Mesothelial cell of epicardium (in vitro differentiated cells): Measurements from ENCODE around the gene OR4F15. TPM values are rescaled to one million over a fixed set of nuclear protein-coding genes. Genes with fewer than 3 reads are reported as not detected.
"Not testable (repeated sequence)": the region's sequence is repeated elsewhere in the genome, so short reads cannot be mapped to it uniquely, and the experiment has no call there.

Source experiments
- DNase-seq, 2 experiments: peaks; one replicate each; pipeline ENCODE4 v3.0.0; 2021; ENCODE audit warnings: low spot score in 2 of 2; ENCODE audit not compliant: unreplicated experiment in 2 of 2
- H3K27ac Mint-ChIP-seq: 2 replicates; pipeline ENCODE4 v1.8.0; 2021; ENCODE audit warnings: mixed read lengths
- H3K27me3 Mint-ChIP-seq: 2 replicates; pipeline ENCODE4 v1.8.0; 2021; ENCODE audit warnings: low read depth, mixed read lengths
- H3K36me3 Mint-ChIP-seq: 2 replicates; pipeline ENCODE4 v1.8.0; 2021; ENCODE audit warnings: mixed read lengths
- H3K4me1 Mint-ChIP-seq: 2 replicates; pipeline ENCODE4 v1.8.0; 2021; ENCODE audit warnings: mixed read lengths
- H3K4me3 Mint-ChIP-seq: 2 replicates; pipeline ENCODE4 v1.8.0; 2021; ENCODE audit warnings: mild to moderate bottlenecking, moderate library complexity, mixed read lengths
- H3K9me3 Mint-ChIP-seq: 2 replicates; pipeline ENCODE4 v1.8.0; 2021; ENCODE audit warnings: mixed read lengths
- total RNA-seq: library from RNA; stranded (reverse); gene quantifications from 3 replicates; pipeline ENCODE4 v1.2.1, GENCODE V29; 2021
- TF ChIP-seq, protein P1 (sequence below): fragments of 200-600 bp; sonication (generic); IDR thresholded peaks from one replicate; pipeline ENCODE4 v1.5.0; 2021; ENCODE audit warnings: antibody characterized with exemption; ENCODE audit not compliant: unreplicated experiment

OR4F15 gene
- total RNA-seq, 1 donor from 2014 or later: not detected

DNA sequence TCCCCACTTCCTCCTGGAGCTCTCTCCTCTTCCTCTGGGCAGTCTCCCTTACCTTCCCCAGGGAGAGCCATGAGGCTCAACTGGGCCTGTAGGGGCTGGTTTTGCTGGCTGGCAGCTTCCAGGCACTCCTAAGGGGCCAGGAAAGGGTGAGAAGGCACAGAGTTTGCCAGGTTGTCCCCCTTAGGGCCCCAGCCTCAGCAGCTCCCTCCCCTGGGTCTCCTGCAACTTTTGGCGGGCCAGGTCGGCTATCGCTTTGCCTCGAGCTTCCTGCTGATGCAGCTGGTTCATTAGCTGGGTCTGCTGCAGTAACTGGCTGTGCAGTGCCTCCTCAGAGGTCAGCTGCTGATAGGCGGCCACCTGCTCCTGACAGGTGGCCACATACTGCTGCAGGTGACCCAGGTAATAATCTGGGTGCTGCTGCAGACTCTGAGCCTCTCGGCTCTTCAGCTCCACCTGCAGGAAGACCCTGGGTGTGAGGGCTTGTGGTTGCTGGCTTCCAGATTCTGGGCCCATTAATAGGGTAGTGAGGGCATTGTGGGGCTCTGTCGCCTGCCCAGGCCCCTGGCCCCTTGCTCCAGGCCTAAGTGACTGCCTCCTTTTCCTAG, 38.4 kb upstream of the OR4F15 start:
- Mint-ChIP-seq H3K4me1 (no peaks in the 10 kb centered on the region), H3K27ac (no peak overlapping the region), H3K9me3 (no peaks in the 10 kb centered on the region), H3K4me3 (no peak overlapping the region), H3K27me3 (peaks cover 39% of the 10 kb centered on the region), H3K36me3 (no peaks in the 10 kb centered on the region)
- DNase-seq: no peak
- TF ChIP-seq, protein P1, sequence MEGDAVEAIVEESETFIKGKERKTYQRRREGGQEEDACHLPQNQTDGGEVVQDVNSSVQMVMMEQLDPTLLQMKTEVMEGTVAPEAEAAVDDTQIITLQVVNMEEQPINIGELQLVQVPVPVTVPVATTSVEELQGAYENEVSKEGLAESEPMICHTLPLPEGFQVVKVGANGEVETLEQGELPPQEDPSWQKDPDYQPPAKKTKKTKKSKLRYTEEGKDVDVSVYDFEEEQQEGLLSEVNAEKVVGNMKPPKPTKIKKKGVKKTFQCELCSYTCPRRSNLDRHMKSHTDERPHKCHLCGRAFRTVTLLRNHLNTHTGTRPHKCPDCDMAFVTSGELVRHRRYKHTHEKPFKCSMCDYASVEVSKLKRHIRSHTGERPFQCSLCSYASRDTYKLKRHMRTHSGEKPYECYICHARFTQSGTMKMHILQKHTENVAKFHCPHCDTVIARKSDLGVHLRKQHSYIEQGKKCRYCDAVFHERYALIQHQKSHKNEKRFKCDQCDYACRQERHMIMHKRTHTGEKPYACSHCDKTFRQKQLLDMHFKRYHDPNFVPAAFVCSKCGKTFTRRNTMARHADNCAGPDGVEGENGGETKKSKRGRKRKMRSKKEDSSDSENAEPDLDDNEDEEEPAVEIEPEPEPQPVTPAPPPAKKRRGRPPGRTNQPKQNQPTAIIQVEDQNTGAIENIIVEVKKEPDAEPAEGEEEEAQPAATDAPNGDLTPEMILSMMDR: no peak

DNA sequence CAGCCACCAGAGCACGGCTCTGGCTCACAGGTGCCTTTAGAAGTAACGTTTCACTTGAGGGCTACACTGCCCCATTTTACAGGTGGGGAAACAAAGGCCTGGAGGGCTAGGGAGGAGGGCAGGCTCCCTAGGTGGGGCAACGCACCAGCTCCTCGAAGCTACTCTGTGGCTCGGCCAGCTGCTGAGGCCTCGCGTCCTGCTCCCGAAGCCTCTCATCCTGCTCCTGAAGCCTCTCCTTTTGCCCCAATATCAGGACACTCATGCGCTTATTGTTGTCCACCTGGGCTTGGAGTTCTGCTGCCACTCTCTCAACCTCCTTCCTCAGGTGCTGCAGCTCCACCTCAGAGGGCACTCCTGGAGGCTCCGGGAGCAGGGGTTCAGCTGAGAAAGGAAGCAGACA, 36.9 kb upstream of the OR4F15 start:
- TF ChIP-seq, protein P1: no peak
- Mint-ChIP-seq H3K4me1 (no peaks in the 10 kb centered on the region), H3K4me3 (no peak overlapping the region), H3K9me3 (no peaks in the 10 kb centered on the region), H3K36me3 (no peaks in the 10 kb centered on the region), H3K27ac (no peak overlapping the region), H3K27me3 (peaks cover 52% of the 10 kb centered on the region)
- no peak for DNase-seq

DNA sequence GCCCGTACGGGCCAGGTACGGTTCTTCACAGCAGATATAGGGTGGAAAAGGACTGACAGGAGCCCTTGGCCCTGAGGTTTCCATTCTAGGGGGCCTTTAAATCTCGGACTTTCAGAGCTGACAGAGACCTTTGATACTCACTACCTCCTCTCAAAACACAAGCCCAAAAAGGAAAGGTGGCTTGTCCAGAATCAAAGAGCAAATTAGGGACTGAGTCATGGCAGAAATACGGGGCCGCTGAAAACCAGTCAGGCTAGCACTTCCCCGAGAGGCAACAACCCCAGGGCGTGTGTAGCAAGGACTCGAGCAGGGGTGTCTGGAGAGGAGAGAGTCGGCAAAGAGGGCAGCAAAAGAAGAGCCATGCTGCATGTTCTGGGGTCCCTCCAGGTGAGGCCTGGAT, 33.4 kb upstream of the OR4F15 start:
- peaks cover 50% of the 10 kb centered on the region for H3K27me3 Mint-ChIP-seq
- H3K36me3 Mint-ChIP-seq, DNase-seq, H3K9me3 Mint-ChIP-seq, H3K27ac Mint-ChIP-seq, H3K4me3 Mint-ChIP-seq, H3K4me1 Mint-ChIP-seq: not testable (repeated sequence)

DNA sequence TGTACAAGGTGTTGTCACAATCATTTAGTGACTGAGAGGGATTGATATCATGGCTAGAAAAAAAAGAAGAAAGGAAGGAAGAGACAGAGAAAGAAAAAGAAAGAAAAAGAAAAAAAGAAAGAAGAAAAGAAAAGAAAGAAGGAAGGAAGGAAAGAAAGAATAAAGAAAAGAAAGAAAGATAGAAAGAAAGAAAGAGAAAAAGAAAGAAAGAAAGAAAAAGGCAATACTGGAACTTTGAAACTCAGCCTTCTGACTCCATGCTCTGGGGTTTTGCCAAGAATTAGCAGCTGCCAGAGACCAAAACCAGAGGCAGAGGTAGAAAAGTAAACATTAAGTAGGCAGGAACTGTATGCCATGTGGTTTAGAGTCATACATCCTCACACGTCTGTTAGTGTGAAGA, 31.8 kb upstream of the OR4F15 start:
- H3K9me3 Mint-ChIP-seq, H3K4me3 Mint-ChIP-seq, DNase-seq, H3K4me1 Mint-ChIP-seq, H3K36me3 Mint-ChIP-seq, H3K27ac Mint-ChIP-seq: not testable (repeated sequence)
- H3K27me3 Mint-ChIP-seq: peaks cover 59% of the 10 kb centered on the region

DNA sequence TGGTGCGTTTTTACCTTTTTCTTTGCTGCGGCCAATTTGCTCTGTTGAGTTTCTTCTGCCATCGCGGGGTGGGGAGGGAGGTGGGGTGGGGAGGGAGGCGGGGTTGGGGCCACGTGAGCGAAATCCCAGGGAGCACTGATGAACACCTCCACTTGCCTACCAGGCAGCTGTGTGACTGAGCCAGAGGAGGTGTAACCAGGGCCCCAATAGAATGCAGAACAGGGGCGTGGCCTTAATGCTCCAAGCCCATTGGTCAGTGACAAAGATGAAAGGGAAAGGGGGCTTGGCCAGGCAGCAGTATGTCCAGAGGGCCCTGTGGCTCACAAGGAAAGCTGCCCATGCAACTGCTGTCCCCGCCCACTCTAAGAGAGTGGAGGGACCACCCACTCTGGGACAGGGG, 30.1 kb upstream of the OR4F15 start:
- H3K4me3 Mint-ChIP-seq: no peak overlapping the region

DNA sequence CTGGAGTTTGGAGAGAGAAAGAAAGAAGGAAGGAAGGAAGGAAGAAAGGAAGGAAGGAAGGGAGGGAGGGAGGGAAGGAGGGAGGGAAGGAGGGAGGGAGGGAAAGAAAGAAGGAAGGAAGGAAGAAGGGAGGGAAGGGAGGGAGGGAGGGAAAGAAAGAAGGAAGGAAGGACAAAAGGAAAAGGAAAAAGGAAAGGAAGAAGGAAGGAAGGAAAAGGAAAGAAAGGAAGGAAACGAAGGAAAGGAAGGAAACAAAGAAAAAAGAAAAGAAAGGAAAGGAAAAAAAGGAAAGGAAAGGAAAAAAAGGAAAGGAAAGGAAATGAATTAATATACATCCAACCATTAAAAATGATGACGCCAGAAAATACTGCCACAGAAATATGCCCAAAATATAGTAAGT, 27.4 kb upstream of the OR4F15 start:
- Mint-ChIP-seq H3K4me3 (no peak overlapping the region), H3K9me3 (no peaks in the 10 kb centered on the region), H3K27me3 (peaks cover 23% of the 10 kb centered on the region), H3K4me1 (no peaks in the 10 kb centered on the region), H3K27ac (no peak overlapping the region), H3K36me3 (no peaks in the 10 kb centered on the region)
- TF ChIP-seq, protein P1: no peak
- no peak for DNase-seq

More for the DNA sequence above, 30.1 kb upstream of the OR4F15 start:
- Mint-ChIP-seq H3K9me3 (no peaks in the 10 kb centered on the region), H3K4me1 (no peaks in the 10 kb centered on the region), H3K27me3 (peaks cover 48% of the 10 kb centered on the region), H3K27ac (no peak overlapping the region), H3K36me3 (no peaks in the 10 kb centered on the region)
- TF ChIP-seq, protein P1: no peak
- no peak for DNase-seq

DNA sequence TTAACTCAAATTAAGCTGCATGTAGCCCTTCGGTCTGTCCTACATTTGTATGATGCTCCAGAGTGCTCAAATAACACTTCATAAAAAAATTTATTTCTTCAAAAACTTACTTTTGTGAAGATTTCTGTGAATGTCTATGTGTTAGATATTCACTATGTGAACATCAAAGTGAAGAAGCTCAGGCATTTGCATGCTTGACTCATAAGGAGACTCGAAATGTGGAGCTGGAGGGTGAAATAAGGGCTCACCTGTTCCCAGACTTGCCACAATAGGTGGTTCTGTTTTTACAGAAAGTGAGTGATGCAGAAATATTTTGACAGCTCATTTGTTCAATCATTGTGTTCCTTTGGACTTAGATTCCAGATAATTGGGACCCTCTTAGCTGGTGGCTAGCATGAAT, 25.6 kb upstream of the OR4F15 start:
- not testable (repeated sequence) for DNase-seq, H3K4me1 Mint-ChIP-seq, H3K9me3 Mint-ChIP-seq, H3K4me3 Mint-ChIP-seq, H3K36me3 Mint-ChIP-seq, H3K27ac Mint-ChIP-seq
- H3K27me3 Mint-ChIP-seq: peaks cover 18% of the 10 kb centered on the region

DNA sequence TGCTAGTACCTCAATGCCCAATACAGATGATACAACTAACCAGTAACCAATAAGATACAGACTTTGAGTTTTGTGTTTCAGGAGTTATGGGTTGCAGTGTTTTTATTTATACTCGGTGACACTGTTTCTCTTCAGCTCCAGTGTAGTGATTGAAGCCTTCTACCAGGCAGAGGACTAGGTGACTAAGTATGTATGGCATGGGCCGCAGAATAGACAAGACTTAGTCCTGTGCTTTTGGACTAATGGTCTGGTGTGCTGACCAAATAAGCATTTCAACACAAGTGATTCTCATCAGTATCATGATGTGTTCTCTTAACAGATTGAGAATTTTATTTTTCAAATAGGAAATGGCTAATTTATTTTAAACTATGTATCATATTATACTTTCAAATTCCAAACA, 24.0 kb upstream of the OR4F15 start:
- H3K36me3 Mint-ChIP-seq, DNase-seq, H3K27ac Mint-ChIP-seq, H3K4me3 Mint-ChIP-seq, H3K4me1 Mint-ChIP-seq, H3K9me3 Mint-ChIP-seq: not testable (repeated sequence)
- peaks cover 25% of the 10 kb centered on the region for H3K27me3 Mint-ChIP-seq

DNA sequence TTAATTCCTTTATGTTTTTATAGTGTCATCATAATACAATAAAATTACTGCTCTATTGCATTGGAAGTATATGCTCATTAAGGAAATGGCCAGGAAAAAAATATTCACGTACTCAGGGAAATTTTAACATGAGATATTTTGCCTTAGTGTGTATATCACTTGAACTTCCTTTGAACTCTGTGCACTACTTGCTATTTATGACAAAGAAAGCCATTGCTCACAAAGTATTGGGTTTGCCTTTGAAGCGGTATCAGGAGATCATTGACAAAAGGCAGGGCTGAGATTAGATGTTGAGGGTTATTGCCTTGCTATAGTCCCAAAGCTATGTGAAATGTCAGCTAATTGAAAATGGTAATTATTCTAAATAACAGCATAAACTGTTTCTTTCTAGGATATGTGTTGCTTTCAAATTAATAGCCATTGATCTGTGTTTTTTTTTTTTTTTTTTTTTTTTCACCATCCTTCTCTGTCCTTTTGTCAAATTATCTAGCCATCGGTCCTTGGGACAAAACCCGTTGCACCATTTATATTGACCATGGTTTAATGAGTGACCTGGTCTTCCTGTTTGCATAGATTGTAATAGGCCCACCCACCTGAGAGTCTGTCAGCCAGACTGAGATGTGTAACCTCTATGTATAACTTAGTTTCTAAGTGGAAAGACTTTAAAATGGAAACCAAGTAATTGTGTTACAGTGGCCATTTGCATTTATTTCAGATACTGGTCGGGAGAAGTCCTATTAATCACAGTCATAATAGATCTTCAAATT, 23.3 kb upstream of the OR4F15 start:
- not testable (repeated sequence) for DNase-seq, H3K36me3 Mint-ChIP-seq, H3K4me1 Mint-ChIP-seq, H3K27ac Mint-ChIP-seq, H3K4me3 Mint-ChIP-seq, H3K9me3 Mint-ChIP-seq
- H3K27me3 Mint-ChIP-seq: peaks cover 23% of the 10 kb centered on the region

DNA sequence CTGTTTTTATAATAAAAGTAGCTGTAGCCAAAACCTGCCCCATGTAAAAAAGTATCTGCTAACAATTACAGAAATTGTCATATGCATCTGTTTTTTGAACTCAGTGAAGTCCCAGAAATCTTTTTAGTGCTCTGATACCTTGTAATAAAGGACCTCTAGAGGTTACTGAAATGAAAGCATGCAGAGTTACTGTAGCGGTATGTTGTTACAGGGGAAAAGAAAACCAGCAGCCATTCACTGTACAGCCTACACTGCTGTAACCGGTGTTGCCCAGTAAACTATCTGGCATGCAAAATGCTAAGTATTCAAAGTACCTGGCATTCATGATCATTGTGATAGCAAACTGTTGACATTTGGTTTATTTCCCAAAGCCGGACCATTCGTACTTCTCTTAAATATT, 21.3 kb upstream of the OR4F15 start:
- not testable (repeated sequence) for H3K4me3 Mint-ChIP-seq, H3K27ac Mint-ChIP-seq, H3K36me3 Mint-ChIP-seq, H3K9me3 Mint-ChIP-seq, H3K4me1 Mint-ChIP-seq, DNase-seq
- H3K27me3 Mint-ChIP-seq: peaks cover 16% of the 10 kb centered on the region
